ENCODE measurements around the gene TSHZ2.

The TSHZ2 gene

GRCh38 chr20:53260591-53260990 is 288.4 kb downstream of the TSHZ2 start:
- no peak for DNase-seq

GRCh38 chr20:53262365-53262764 is 290.2 kb downstream of the TSHZ2 start:
- no peak for DNase-seq

- DNase-seq: no peak
These were observed 291.6 kb downstream of the TSHZ2 start for GRCh38 chr20:53263554-53264438.

GRCh38 chr20:53264604-53265003 is 292.4 kb downstream of the TSHZ2 start:
- DNase-seq: no peak

DNA sequence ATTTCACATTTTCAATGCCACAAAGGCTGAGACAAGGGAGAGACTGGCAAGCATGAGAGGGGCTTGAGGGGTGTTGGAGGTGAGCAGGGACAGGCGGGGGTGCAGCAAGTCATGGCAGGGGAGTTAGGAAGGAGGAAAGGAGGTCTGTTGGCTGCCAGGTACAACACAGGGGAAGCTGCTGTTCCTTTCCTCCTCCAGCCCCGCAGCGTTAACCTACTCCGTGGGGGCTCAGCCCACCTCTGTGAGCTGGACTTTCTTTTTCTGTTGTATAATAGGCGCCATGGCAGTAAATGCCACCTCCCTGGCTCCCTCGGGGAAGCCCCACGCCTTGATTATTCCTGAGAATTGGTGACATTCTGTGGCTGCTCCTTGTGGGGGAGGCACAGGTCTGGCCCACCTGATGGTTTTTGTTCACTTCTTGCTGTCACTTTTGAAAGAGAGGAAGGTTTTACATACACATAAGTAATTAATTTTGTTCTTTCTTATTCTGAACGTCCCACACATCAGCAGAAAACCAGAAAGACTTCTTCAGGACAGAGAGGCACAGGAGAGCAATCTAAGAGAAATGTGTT is 293.2 kb downstream of the TSHZ2 start:
- DNase-seq: no peak

GRCh38 chr20:53269380-53269779 is 297.2 kb downstream of the TSHZ2 start:
- no peak for DNase-seq

GRCh38 chr20:53270792-53271375 is 298.7 kb downstream of the TSHZ2 start:
- DNase-seq: no peak

GRCh38 chr20:53274365-53274764 is 302.2 kb downstream of the TSHZ2 start:
- DNase-seq: no peak

GRCh38 chr20:53274807-53275206 is 302.6 kb downstream of the TSHZ2 start:
- no peak for DNase-seq

DNA sequence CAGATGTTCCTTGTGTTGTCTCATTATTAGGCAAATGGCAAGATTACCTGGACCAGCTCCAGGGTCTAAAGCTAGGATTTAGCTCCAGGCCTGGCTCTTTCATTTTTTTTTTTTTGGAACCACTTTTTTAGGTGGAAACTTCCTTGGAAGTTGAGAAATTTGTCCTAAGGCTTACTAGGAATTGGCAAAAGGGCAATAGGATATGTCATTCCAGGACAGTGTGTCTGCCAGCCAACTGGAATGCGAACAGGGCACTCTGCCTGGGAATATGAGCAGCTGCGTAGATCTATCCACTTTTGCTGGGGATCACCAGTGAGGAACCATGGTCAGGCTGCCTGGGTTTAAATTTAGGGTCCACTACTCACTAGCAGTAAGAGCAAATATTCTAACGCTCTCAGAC is 304.0 kb downstream of the TSHZ2 start:
- DNase-seq: no peak

- no peak for DNase-seq
These were observed 306.4 kb downstream of the TSHZ2 start for GRCh38 chr20:53278555-53278954.

GRCh38 chr20:53279735-53280134 is 307.6 kb downstream of the TSHZ2 start:
- DNase-seq: no peak

GRCh38 chr20:53281557-53282117 is 309.5 kb downstream of the TSHZ2 start:
- DNase-seq: no peak

- DNase-seq: no peak
These were observed 310.2 kb downstream of the TSHZ2 start for GRCh38 chr20:53282217-53282955.

- DNase-seq: no peak
These were observed 310.9 kb downstream of the TSHZ2 start for GRCh38 chr20:53283011-53283410.

GRCh38 chr20:53283597-53283996 is 311.4 kb downstream of the TSHZ2 start:
- no peak for DNase-seq

GRCh38 chr20:53284256-53284655 is 312.1 kb downstream of the TSHZ2 start:
- no peak for DNase-seq

DNA sequence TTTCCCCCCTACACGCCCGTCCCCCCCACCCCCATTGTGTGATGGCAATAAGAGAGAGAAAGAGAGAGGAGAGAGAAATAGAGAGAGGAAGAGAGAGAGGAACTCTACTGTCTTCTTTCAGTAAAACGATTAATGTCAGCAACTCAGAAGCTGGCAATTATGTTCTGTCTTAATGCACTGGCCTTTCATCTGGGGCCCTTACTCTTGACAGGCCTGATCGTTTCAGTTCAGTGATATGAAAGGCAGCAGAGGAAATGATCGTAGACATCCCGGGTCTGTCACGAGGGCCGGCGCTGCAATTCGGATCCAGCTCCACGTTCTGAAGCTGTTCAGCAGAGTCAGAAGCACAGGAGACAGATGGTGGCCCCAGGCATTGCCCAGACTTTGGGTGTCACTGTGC is 312.5 kb downstream of the TSHZ2 start:
- DNase-seq: no peak

GRCh38 chr20:53287357-53288042 is 315.3 kb downstream of the TSHZ2 start:
- DNase-seq: no peak

- DNase-seq: peak; percentile 25
These were observed 319.4 kb downstream of the TSHZ2 start for GRCh38 chr20:53291548-53291947.

DNA sequence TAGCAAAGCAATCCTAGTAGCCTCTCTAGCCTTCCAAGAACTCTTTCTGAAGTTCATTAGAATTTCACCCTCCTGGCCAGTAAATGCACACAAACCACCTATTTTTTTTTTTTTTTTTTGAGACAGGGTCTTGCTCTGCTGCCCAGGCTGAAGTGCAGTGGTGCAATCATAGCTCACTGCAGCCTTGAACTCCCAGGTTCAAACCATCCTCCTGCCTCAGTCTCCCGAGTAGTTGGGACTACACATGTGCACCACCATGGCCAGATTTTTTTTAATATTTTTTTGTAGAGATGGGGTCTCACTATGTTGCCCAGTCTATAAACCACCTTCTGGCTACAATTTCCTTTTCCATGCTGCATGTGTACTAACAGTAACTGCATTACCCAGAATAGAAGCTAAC is 320.2 kb downstream of the TSHZ2 start:
- DNase-seq: no peak

- no peak for DNase-seq
These were observed 322.6 kb downstream of the TSHZ2 start for GRCh38 chr20:53294804-53295203.

DNA sequence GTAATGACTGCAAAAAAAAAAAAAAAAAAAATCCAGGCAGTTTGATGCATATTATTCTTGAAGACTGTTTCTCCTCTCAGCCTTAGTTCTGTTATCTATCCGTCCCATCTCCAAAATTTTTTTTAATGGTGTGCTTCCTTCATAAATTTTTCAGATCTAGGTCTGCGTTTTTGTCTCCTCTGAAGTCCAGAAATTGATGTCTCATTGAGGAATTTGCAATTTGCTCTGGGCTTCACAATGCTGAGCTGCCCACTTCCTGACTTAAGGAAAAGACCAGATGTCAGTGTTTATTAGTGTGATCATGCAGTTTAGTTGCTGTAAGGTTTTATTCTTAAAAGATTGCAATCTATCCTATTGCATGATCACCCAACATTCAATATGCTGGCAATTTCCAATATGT is 323.9 kb downstream of the TSHZ2 start:
- DNase-seq: no peak

Data from stimulated activated CD8-positive, alpha-beta memory T cell treated with anti-CD3 and anti-CD28 coated beads, Interleukin-4, amount 100 ng/mL, for 48 hours (primary cell).